GM21526 (cell line): ENCODE measurements around the gene GPC6.

ENCODE experiments used
- ATAC-seq: cut with Tn5 transposase; IDR thresholded peaks from one replicate; pipeline ENCODE4 v1.9.1; 2021; ENCODE audit warnings: moderate library complexity; ENCODE audit not compliant: unreplicated experiment, low FRiP score

The GPC6 gene

GRCh38 chr13:94444826-94445225 is 1218.2 kb downstream of the GPC6 start:
- no peak for ATAC-seq

GRCh38 chr13:94454334-94454733 is 1227.7 kb downstream of the GPC6 start:
- ATAC-seq, result no peak

GRCh38 chr13:94454906-94455305 is 1228.3 kb downstream of the GPC6 start:
- ATAC-seq, result no peak

GRCh38 chr13:94455414-94455813 is 1228.8 kb downstream of the GPC6 start:
- ATAC-seq, result no peak
